GM12878 (cell line): ENCODE data around the gene CCRL2. TPM values are rescaled to one million over a fixed set of nuclear protein-coding genes. Genes with fewer than 3 reads are reported as not detected.

ENCODE experiments used
- ATAC-seq: fragments of 200-7000 bp; cut with Tn5 transposase; 3 replicates; pipeline ENCODE4 v1.9.1; 2020; ENCODE audit warnings: mild to moderate bottlenecking, moderate library complexity
- BruUV-seq: library from RNA; stranded (reverse); fragments of 400-500 nt; replicated peaks from 2 replicates; lab custom pipeline; 2021; lab: Mats Ljungman, UMichigan
- CTCF ChIA-PET: fragments of 300-600 bp; sonication (Branson Sonifier 250); formaldehyde crosslinking; extraction: SDS; loops from one replicate; lab custom pipeline; 2021; ENCODE audit warnings: inconsistent platforms; lab: Yijun Ruan, JAX
- POLR2A ChIA-PET: fragments of 350-600 bp; formaldehyde crosslinking; extraction: SDS; loops from one replicate; lab custom pipeline; 2021; ENCODE audit warnings: inconsistent platforms; lab: Charles Lee
- RAD21 ChIA-PET: fragments of 300-600 bp; sonication (Branson Sonifier 250); formaldehyde crosslinking; loops from one replicate; lab custom pipeline; 2023; ENCODE audit warnings: antibody characterized with exemption; ENCODE audit not compliant: unreplicated experiment; lab: Charles Lee
- SMC1A ChIA-PET: fragments of 300-600 bp; sonication (Branson Sonifier 250); formaldehyde crosslinking; loops from one replicate; lab custom pipeline; 2023; ENCODE audit not compliant: unreplicated experiment, uncharacterized antibody; lab: Charles Lee
- DNase-seq: peaks from one replicate; pipeline ENCODE4 v3.0.0-alpha.2; 2011; ENCODE audit warnings: low read depth, low spot score
- FAIRE-seq: peaks from 3 replicates; lab custom pipeline; 2011; peaks lifted over from hg19 to GRCh38; lab: Jason Lieb, UNC
- H2AFZ ChIP-seq: 2 replicates; pipeline ENCODE4 v1.6.0; 2011; ENCODE audit warnings: low read depth, low read length, control low read depth; ENCODE audit not compliant: control insufficient read depth
- H3K27ac ChIP-seq: 2 replicates; pipeline ENCODE4 v1.5.1; 2011; ENCODE audit warnings: control low read depth; ENCODE audit not compliant: control insufficient read depth, insufficient read depth
- H3K27me3 ChIP-seq, 2 experiments: replicated peaks in 1 of 2; 2 replicates each; pipeline versions ENCODE4 v1.6.0 to v1.6.1; 2011; ENCODE audit warnings: low read length in 1 of 2; ENCODE audit not compliant: control insufficient read depth in 2 of 2, insufficient read depth in 2 of 2
- H3K36me3 ChIP-seq, 2 experiments: 2 replicates each; pipeline ENCODE4 v1.5.1; 2011; ENCODE audit warnings: low read length in 1 of 2; ENCODE audit not compliant: control insufficient read depth in 2 of 2, insufficient read depth in 2 of 2
- H3K4me1 ChIP-seq: 2 replicates; pipeline ENCODE4 v1.6.1; 2011; ENCODE audit warnings: mild to moderate bottlenecking, low read length, moderate library complexity, mixed read lengths; ENCODE audit not compliant: control insufficient read depth, insufficient read depth
- H3K4me2 ChIP-seq: 2 replicates; pipeline ENCODE4 v1.6.0; 2011; ENCODE audit warnings: control low read depth; ENCODE audit not compliant: control insufficient read depth, insufficient read depth
- H3K4me3 ChIP-seq: fragments of 200-600 bp; sonication (generic); 2 replicates; pipeline ENCODE4 v1.5.1; 2016
- H3K79me2 ChIP-seq: 2 replicates; pipeline ENCODE4 v1.6.0; 2011; ENCODE audit warnings: low read length; ENCODE audit not compliant: control insufficient read depth, insufficient read depth
- H3K9ac ChIP-seq: 2 replicates; pipeline ENCODE4 v1.8.0; 2011; ENCODE audit warnings: low read length, control low read depth, mixed read lengths; ENCODE audit not compliant: control insufficient read depth, insufficient read depth
- H3K9me3 ChIP-seq: replicated peaks from 3 replicates; pipeline ENCODE4 v1.5.1; 2011; ENCODE audit warnings: mild to moderate bottlenecking, low read length; ENCODE audit not compliant: control insufficient read depth, insufficient read depth
- H4K20me1 ChIP-seq: 2 replicates; pipeline ENCODE4 v1.6.0; 2011; ENCODE audit not compliant: control insufficient read depth, insufficient read depth
- ATF3 ChIP-seq: IDR thresholded peaks from 2 replicates; pipeline ENCODE4 v1.6.1; 2011; ENCODE audit warnings: low read depth, mild to moderate bottlenecking, low read length, moderate library complexity, borderline replicate concordance; ENCODE audit errors: extremely low read depth
- DPF2 ChIP-seq: fragments of 450-650 bp; IDR thresholded peaks from 2 replicates; pipeline ENCODE4 v1.6.1; 2017; ENCODE audit warnings: mild to moderate bottlenecking
- IRF5 ChIP-seq: fragments of 450-650 bp; IDR thresholded peaks from 2 replicates; pipeline ENCODE4 v1.6.1; 2017; ENCODE audit warnings: borderline replicate concordance
- LARP7 ChIP-seq: fragments of 450-650 bp; IDR thresholded peaks from 2 replicates; pipeline ENCODE4 v1.6.1; 2017; ENCODE audit warnings: mild to moderate bottlenecking
- NBN ChIP-seq: fragments of 450-650 bp; IDR thresholded peaks from 2 replicates; pipeline ENCODE4 v1.6.1; 2016
- NR2C2 ChIP-seq: IDR thresholded peaks from 2 replicates; pipeline ENCODE4 v1.6.1; 2011; ENCODE audit warnings: borderline replicate concordance, low read depth; ENCODE audit not compliant: control insufficient read depth, insufficient read length
- NR2F1 ChIP-seq: fragments of 450-650 bp; conservative IDR thresholded peaks from 2 replicates; pipeline ENCODE4 v1.6.1; 2017; ENCODE audit warnings: mild to moderate bottlenecking
- RB1 ChIP-seq: fragments of 450-650 bp; formaldehyde crosslinking; IDR thresholded peaks from 2 replicates; pipeline ENCODE4 v1.6.1; 2017; ENCODE audit warnings: mild to moderate bottlenecking, borderline replicate concordance
- RBBP5 ChIP-seq: fragments of 200-600 bp; sonication (generic); conservative IDR thresholded peaks from 2 replicates; pipeline ENCODE4 v1.6.1; 2016
- SMC3 ChIP-seq: IDR thresholded peaks from 2 replicates; pipeline ENCODE4 v1.6.1; 2011; ENCODE audit warnings: low read length, improper control_type of control experiment, borderline replicate concordance
- USF1 ChIP-seq: IDR thresholded peaks from 2 replicates; pipeline ENCODE4 v1.6.1; 2011; ENCODE audit warnings: borderline replicate concordance, low read depth, mild to moderate bottlenecking, moderate library complexity, mixed read lengths, low read length; ENCODE audit not compliant: insufficient read depth; ENCODE audit errors: extremely low read length
- ZNF592 ChIP-seq: fragments of 450-650 bp; IDR thresholded peaks from 2 replicates; pipeline ENCODE4 v1.6.1; 2017; ENCODE audit warnings: mild to moderate bottlenecking, moderate library complexity
- ZNF622 ChIP-seq: fragments of 450-650 bp; IDR thresholded peaks from 2 replicates; pipeline ENCODE4 v1.6.1; 2017; ENCODE audit warnings: mild to moderate bottlenecking, inconsistent platforms
- ZNF687 ChIP-seq: fragments of 450-650 bp; IDR thresholded peaks from 2 replicates; pipeline ENCODE4 v1.6.1; 2017; ENCODE audit warnings: mild to moderate bottlenecking, moderate library complexity
- WGBS: methylation state at CpG from one replicate; pipeline ENCODE4 v1.1.6; 2016; ENCODE audit warnings: low lambda C conversion rate; ENCODE audit not compliant: insufficient replicate concordance, insufficient coverage; ENCODE audit errors: missing lambda C conversion rate; 5-methylcytosine and 5-hydroxymethylcytosine counted together
- in situ Hi-C: fragments of 300-500 bp; cut with MboI; formaldehyde crosslinking; loops from 9 replicates; pipeline ENCODE4 v1.14.3; 2018; ENCODE audit warnings: mixed read lengths
- intact Hi-C: fragments of 100-400 bp; cut with micrococcal nuclease; formaldehyde crosslinking; loops from one replicate; pipeline ENCODE4 v1.14.2; 2022; ENCODE audit not compliant: unreplicated experiment
- polyA plus RNA-seq, 11 experiments: library from polyadenylated mRNA; depleted of rRNA in 4 of 11; unstranded in 6 of 11; stranded (reverse) in 5 of 11; fragments of >200 nt; fragmentation: Nextera tagmentation in 4 of 11; fragmentation: Illumina TruSeq in 1 of 11; extraction: Ambion mirVana in 4 of 11; extraction: Trizol in 1 of 11; gene quantifications; 1 replicate in 1 of 11; 2 replicates in 10 of 11; pipeline versions ENCODE4 v1.2.1 to v1.2.3, GENCODE V29; 2011 to 2016; ENCODE audit warnings: inconsistent platforms in 2 of 11, missing spikeins in 2 of 11, low read depth in 1 of 11
- total RNA-seq, 4 experiments: library from RNA; depleted of rRNA in 3 of 4; stranded (reverse); fragments of >200 nt in 3 of 4; fragmentation: Illumina TruSeq in 1 of 4; extraction: Trizol in 1 of 4; gene quantifications; 2 replicates each; pipeline versions ENCODE4 v1.2.1 to v1.2.3, GENCODE V29; 2013 to 2021

The CCRL2 gene
- total and polyA plus RNA-seq, 10 of the 15 experiments (the other 5 are each of a cell fraction or from before 2014, with no cell fraction given) = 0.04 to 2.5 (median 1.8) TPM

- no peak overlapping the region for H3K4me2 ChIP-seq
- H3K36me3 ChIP-seq = no peaks in the 10 kb centered on the region
- no peaks in the 10 kb centered on the region; the same call in 1 of the 3 replicates for H3K9me3 ChIP-seq
- no peaks in the 10 kb centered on the region for H4K20me1 ChIP-seq
- H3K27me3 ChIP-seq = no peaks in the 10 kb centered on the region; a peak in 1 of 4 replicates
- no peak for DNase-seq
- ChIA-PET POLR2A (no interaction called here), SMC1A (interaction anchor here (1.2 kb wide), 1 partner anchor 45 kb away, joined by 3 read pairs; no protein-coding TSS in a partner anchor), RAD21 (interaction anchor here (1.3 kb wide), 1 partner anchor 21 kb away, joined by 9 read pairs; no protein-coding TSS in a partner anchor), CTCF (interaction anchor here (1.3 kb wide), 1 partner anchor 90 kb away, joined by 7 read pairs; no protein-coding TSS in a partner anchor)
- no peak overlapping the region for H2AFZ ChIP-seq
- H3K27ac ChIP-seq = no peak overlapping the region
- peaks cover 14% of the 10 kb centered on the region for H3K4me1 ChIP-seq
- FAIRE-seq = no peak
- BruUV-seq = no TSS peak
- H3K4me3 ChIP-seq = no peak overlapping the region
- intact Hi-C loops = no loop called here
- H3K9ac ChIP-seq = no peak overlapping the region
- in situ Hi-C loops = no loop called here
- H3K79me2 ChIP-seq = no peaks in the 10 kb centered on the region
- 97% methylated on average over 2 of the region's 2 CpGs for WGBS
- ATAC-seq = no peak
- TF ChIP-seq NBN = no peak
- TF ChIP-seq IRF5 = no peak
- TF ChIP-seq RBBP5 = no peak
- TF ChIP-seq NR2C2 = no peak
- TF ChIP-seq ZNF622 = no peak
- TF ChIP-seq ZNF687 = no peak
- TF ChIP-seq USF1 = no peak
- TF ChIP-seq SMC3 = no peak
- TF ChIP-seq NR2F1 = no peak
- TF ChIP-seq RB1 = no peak
- no peak for TF ChIP-seq ZNF592
- no peak for TF ChIP-seq DPF2
- TF ChIP-seq ATF3 = no peak
- TF ChIP-seq LARP7 = no peak
Observed at GRCh38 chr3:46399098-46399497, 8.0 kb upstream of the CCRL2 start.
